Parathyroid adenoma (tissue), 2 donors: ENCODE measurements around the gene MAPK1.

ENCODE experiments used
- H2AFZ ChIP-seq: fragments of 300-600 bp; sonication (generic); one replicate; pipeline ENCODE4 v1.7.0; 2017; ENCODE audit warnings: antibody characterized with exemption, mild to moderate bottlenecking
- H3K27ac ChIP-seq: fragments of 300-600 bp; sonication (generic); one replicate; pipeline ENCODE4 v1.7.0; 2017
- H3K27me3 ChIP-seq: fragments of 300-600 bp; sonication (generic); one replicate; pipeline ENCODE4 v1.7.0; 2017; ENCODE audit warnings: low read length; ENCODE audit not compliant: control insufficient read depth, insufficient read depth
- H3K36me3 ChIP-seq: fragments of 300-600 bp; sonication (generic); one replicate; pipeline ENCODE4 v1.7.0; 2017; ENCODE audit warnings: low read length; ENCODE audit not compliant: control insufficient read depth, insufficient read depth
- H3K4me1 ChIP-seq: fragments of 300-600 bp; sonication (generic); one replicate; pipeline ENCODE4 v1.7.0; 2017; ENCODE audit warnings: control low read depth
- H3K4me2 ChIP-seq: fragments of 300-600 bp; sonication (generic); one replicate; pipeline ENCODE4 v1.7.0; 2017; ENCODE audit warnings: low read length
- H3K4me3 ChIP-seq: fragments of 300-600 bp; sonication (generic); one replicate; pipeline ENCODE4 v1.7.0; 2017; ENCODE audit warnings: low read depth, low read length
- H3K79me2 ChIP-seq: fragments of 300-600 bp; sonication (generic); one replicate; pipeline ENCODE4 v1.7.0; 2017; ENCODE audit warnings: control low read depth
- H3K9ac ChIP-seq: fragments of 300-600 bp; sonication (generic); one replicate; pipeline ENCODE4 v1.7.0; 2017; ENCODE audit warnings: mild to moderate bottlenecking
- H3K9me3 ChIP-seq: fragments of 300-600 bp; sonication (generic); one replicate; pipeline ENCODE4 v1.7.0; 2017; ENCODE audit warnings: low read length; ENCODE audit not compliant: control insufficient read depth
- TF ChIP-seq, protein P1 (sequence below): fragments of 300-600 bp; sonication (generic); IDR thresholded peaks from one replicate; pipeline ENCODE4 v1.7.0; 2017; ENCODE audit warnings: antibody characterized with exemption, mild to moderate bottlenecking
- donor health status: primary hyperparathyroidism.

The MAPK1 gene

DNA sequence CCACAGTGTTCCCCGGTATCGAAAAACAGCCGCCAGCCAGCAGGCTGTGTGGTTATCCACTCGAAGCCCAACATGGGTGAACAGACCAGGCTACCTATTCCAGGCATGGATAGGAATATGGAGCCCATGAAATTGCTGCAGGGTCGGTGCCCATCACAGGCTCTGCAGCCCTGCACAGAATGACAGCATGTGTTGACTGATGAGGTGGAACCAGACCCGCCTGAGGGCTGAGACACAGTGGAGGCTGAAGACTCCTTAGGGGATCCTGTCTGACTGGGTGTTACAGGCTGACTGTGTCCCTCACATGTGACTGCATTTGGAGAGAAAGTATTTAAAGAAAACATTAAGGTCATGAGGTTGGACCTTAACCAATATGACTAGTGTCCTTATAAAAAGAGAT is 125.7 kb downstream of the MAPK1 start:
- no peaks in the 10 kb centered on the region for H3K9me3 ChIP-seq
- no peak overlapping the region for H3K27ac ChIP-seq
- H3K27me3 ChIP-seq: no peaks in the 10 kb centered on the region
- no peaks in the 10 kb centered on the region for H3K4me1 ChIP-seq
- H3K4me2 ChIP-seq: no peak overlapping the region
- no peak overlapping the region for H3K4me3 ChIP-seq
- TF ChIP-seq, protein P1, sequence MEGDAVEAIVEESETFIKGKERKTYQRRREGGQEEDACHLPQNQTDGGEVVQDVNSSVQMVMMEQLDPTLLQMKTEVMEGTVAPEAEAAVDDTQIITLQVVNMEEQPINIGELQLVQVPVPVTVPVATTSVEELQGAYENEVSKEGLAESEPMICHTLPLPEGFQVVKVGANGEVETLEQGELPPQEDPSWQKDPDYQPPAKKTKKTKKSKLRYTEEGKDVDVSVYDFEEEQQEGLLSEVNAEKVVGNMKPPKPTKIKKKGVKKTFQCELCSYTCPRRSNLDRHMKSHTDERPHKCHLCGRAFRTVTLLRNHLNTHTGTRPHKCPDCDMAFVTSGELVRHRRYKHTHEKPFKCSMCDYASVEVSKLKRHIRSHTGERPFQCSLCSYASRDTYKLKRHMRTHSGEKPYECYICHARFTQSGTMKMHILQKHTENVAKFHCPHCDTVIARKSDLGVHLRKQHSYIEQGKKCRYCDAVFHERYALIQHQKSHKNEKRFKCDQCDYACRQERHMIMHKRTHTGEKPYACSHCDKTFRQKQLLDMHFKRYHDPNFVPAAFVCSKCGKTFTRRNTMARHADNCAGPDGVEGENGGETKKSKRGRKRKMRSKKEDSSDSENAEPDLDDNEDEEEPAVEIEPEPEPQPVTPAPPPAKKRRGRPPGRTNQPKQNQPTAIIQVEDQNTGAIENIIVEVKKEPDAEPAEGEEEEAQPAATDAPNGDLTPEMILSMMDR: no peak
- no peaks in the 10 kb centered on the region for H3K36me3 ChIP-seq
- H3K79me2 ChIP-seq: no peaks in the 10 kb centered on the region
- H2AFZ ChIP-seq: no peak overlapping the region
- H3K9ac ChIP-seq: no peak overlapping the region

DNA sequence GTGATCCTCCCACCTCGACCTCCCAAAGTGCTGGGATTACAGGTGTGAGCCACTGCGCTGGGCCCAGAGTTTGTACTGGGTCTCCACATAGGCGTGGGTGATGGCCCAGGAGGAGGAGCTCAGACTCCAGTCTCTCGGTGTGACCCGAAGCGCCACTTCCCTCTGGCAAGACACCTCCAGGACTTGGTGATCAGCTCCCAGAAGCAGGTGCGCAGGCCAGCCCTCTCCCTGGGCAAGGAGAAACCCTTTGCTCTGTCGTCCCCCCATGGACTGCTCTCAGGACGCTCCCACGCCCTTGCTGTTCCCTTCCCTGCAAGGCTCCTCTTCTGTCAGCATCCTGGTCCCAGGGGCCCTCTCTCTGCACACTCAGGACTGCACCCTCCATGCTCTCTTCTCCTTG is 126.4 kb downstream of the MAPK1 start:
- TF ChIP-seq, protein P1: no peak
- no peaks in the 10 kb centered on the region for H3K79me2 ChIP-seq
- no peaks in the 10 kb centered on the region for H3K27me3 ChIP-seq
- no peaks in the 10 kb centered on the region for H3K9me3 ChIP-seq
- H3K4me3 ChIP-seq: no peak overlapping the region
- no peaks in the 10 kb centered on the region for H3K4me1 ChIP-seq
- H2AFZ ChIP-seq: no peak overlapping the region
- no peak overlapping the region for H3K4me2 ChIP-seq
- H3K36me3 ChIP-seq: no peaks in the 10 kb centered on the region
- H3K9ac ChIP-seq: no peak overlapping the region
- no peak overlapping the region for H3K27ac ChIP-seq

DNA sequence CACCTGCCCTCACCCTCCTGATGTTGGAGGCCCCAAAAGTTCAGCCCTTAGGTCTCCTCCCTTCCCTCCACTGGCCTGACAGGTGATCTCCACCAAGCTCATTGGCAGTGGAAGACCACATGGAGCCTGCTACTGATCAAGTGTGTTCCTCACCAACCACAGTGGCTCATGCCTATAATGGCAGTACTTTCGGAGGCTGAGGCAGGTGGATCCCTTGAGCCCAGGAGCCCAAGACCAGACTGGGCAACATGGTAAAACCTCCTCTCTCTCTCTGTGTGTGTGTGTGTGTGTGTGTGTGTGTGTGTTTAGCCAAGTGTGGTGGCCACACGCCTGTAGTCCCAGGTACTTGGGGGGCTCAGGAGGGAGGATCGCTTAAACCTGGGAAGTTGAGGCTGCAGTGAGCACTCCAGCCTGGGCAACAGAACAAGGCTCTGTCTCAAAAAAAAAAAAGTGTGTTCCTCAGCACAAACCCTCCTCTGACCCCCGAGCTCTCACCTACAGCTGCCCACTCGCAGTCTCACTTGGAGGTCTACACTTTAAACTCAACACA is 127.5 kb downstream of the MAPK1 start:
- Histone ChIP-seq H2AFZ (no peak overlapping the region), H3K36me3 (no peaks in the 10 kb centered on the region), H3K27me3 (no peaks in the 10 kb centered on the region), H3K4me3 (no peak overlapping the region), H3K4me1 (no peaks in the 10 kb centered on the region), H3K9ac (no peak overlapping the region), H3K27ac (no peak overlapping the region), H3K9me3 (no peaks in the 10 kb centered on the region), H3K4me2 (no peak overlapping the region), H3K79me2 (no peaks in the 10 kb centered on the region)
- TF ChIP-seq, protein P1: no peak

DNA sequence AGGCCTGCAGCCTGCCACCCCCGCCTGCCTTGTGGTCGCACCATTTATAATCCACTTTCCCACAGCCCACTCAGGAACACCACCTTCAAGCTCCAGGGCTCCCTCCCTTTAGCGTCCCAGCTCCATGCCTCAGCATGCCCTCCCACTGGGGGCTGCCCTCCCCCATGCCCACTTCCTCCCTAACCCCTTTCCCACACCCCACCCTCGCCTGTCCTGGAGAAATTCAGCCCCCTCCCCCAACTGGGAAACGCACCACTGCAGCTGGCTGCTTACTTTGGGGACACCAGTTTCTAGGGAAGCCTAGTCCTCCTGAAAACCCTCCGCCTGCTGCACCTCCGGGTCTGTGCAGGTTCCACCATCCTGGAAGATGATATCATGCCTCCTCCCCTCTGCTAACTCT is 128.5 kb downstream of the MAPK1 start:
- TF ChIP-seq, protein P1: no peak
- Histone ChIP-seq H3K9ac (no peak overlapping the region), H3K79me2 (no peaks in the 10 kb centered on the region)

DNA sequence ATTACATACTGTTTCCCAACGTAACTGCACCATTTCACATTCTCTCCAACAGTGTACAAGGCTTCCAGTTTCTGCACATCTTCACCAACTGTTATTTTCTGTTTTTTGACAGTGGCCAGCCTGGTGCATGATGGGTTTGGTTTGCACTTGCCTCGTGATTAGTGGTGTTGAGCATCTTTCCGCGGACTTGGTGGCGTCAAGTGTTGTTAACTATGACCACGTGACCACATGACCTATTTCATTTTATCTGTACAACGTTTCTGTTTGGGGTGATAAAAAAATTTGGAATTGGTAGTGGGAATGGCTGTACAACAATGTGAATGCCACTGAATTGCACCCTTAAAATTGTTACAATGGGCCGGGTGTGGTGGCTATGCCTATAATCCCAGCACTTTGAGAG is 129.4 kb downstream of the MAPK1 start:
- Histone ChIP-seq H3K9me3 (no peaks in the 10 kb centered on the region), H3K27ac (no peak overlapping the region), H3K27me3 (no peaks in the 10 kb centered on the region), H2AFZ (no peak overlapping the region), H3K4me2 (no peak overlapping the region), H3K79me2 (no peaks in the 10 kb centered on the region), H3K4me1 (no peaks in the 10 kb centered on the region), H3K36me3 (no peaks in the 10 kb centered on the region), H3K9ac (no peak overlapping the region), H3K4me3 (no peak overlapping the region)
- TF ChIP-seq, protein P1: no peak

More for the DNA sequence above, 128.5 kb downstream of the MAPK1 start:
- Histone ChIP-seq H2AFZ (no peak overlapping the region), H3K4me1 (no peaks in the 10 kb centered on the region), H3K9me3 (no peaks in the 10 kb centered on the region), H3K4me3 (no peak overlapping the region), H3K27me3 (no peaks in the 10 kb centered on the region), H3K36me3 (no peaks in the 10 kb centered on the region), H3K27ac (no peak overlapping the region), H3K4me2 (no peak overlapping the region)
